Chondrocyte (in vitro differentiated cells): ENCODE measurements around the gene RNF175. TPM values are rescaled to one million over a fixed set of nuclear protein-coding genes. Genes with fewer than 3 reads are reported as not detected.

Experiments
- DNase-seq: peaks from one replicate; pipeline ENCODE4 v3.0.0; 2021; ENCODE audit warnings: mixed read lengths, low spot score
- H3K27ac Mint-ChIP-seq: one replicate; pipeline ENCODE4 v1.8.0; 2021; ENCODE audit warnings: mild to moderate bottlenecking, moderate library complexity, mixed read lengths; ENCODE audit not compliant: unreplicated experiment
- H3K27me3 Mint-ChIP-seq: 2 replicates; pipeline ENCODE4 v1.8.0; 2021; ENCODE audit warnings: low read depth, mixed read lengths
- H3K36me3 Mint-ChIP-seq: 2 replicates; pipeline ENCODE4 v1.8.0; 2021; ENCODE audit warnings: low read depth, mixed read lengths
- H3K4me1 Mint-ChIP-seq: 2 replicates; pipeline ENCODE4 v1.8.0; 2021; ENCODE audit warnings: low read depth, mild to moderate bottlenecking, mixed read lengths
- H3K4me3 Mint-ChIP-seq: one replicate; pipeline ENCODE4 v1.8.0; 2021; ENCODE audit warnings: mild to moderate bottlenecking, moderate library complexity, mixed read lengths; ENCODE audit not compliant: unreplicated experiment
- H3K9me3 Mint-ChIP-seq: 2 replicates; pipeline ENCODE4 v1.8.0; 2021; ENCODE audit warnings: low read depth, mixed read lengths
- CTCF ChIP-seq: fragments of 200-600 bp; sonication (generic); IDR thresholded peaks from 2 replicates; pipeline ENCODE4 v1.5.0; 2021; ENCODE audit warnings: antibody characterized with exemption, mild to moderate bottlenecking, moderate library complexity
- long read RNA-seq: library from polyadenylated mRNA; stranded (forward); transcript quantifications from one replicate; pipeline ENCODE4 v2.0.0, GENCODE V29; 2021
- total RNA-seq: library from RNA; stranded (reverse); gene quantifications from 3 replicates; pipeline ENCODE4 v1.2.1, GENCODE V29; 2021

RNF175 gene
- 0.62 to 1.2 TPM (median 0.99 TPM) in 3 replicates for total RNA-seq
- long read RNA-seq, partial matches to known transcripts = 0 of 3 reads
- long read RNA-seq, other reads (novel, unspliced or antisense) = 2 of 3 reads

GRCh38 chr4:153759407-153760316, at the start of gene RNF175:
RNF175 (minus strand) TSS chr4:153760024; CDS start chr4:153759862, 162 bp downstream.
- TF ChIP-seq CTCF = no peak
- peaks cover under 1% of the 10 kb centered on the region for H3K9me3 Mint-ChIP-seq
- H3K4me1 Mint-ChIP-seq = peaks cover 10% of the 10 kb centered on the region
- peak within 1 kb of the TSS; percentile 68 for H3K4me3 Mint-ChIP-seq
- H3K36me3 Mint-ChIP-seq = peaks cover 1% of the 10 kb centered on the region
- H3K27me3 Mint-ChIP-seq = peaks cover 4% of the 10 kb centered on the region
- H3K27ac Mint-ChIP-seq = no peak within 1 kb of the TSS
- no peak for DNase-seq

GRCh38 chr4:153809307-153809706, 49.5 kb upstream of the RNF175 start:
- Mint-ChIP-seq H3K9me3 (no peaks in the 10 kb centered on the region), H3K27me3 (no peaks in the 10 kb centered on the region), H3K27ac (no peak overlapping the region), H3K4me1 (peaks cover 11% of the 10 kb centered on the region), H3K36me3 (peaks cover 1% of the 10 kb centered on the region), H3K4me3 (no peak overlapping the region)
- DNase-seq = no peak
- TF ChIP-seq CTCF = no peak

- H3K36me3 Mint-ChIP-seq = peaks cover 1% of the 10 kb centered on the region
- no peak overlapping the region for H3K4me3 Mint-ChIP-seq
These were observed 48.4 kb upstream of the RNF175 start for GRCh38 chr4:153808175-153808574.

GRCh38 chr4:153806073-153806472, 46.2 kb upstream of the RNF175 start:
- Mint-ChIP-seq H3K27ac (no peak overlapping the region), H3K4me3 (no peak overlapping the region), H3K36me3 (peaks cover 1% of the 10 kb centered on the region), H3K4me1 (peaks cover 7% of the 10 kb centered on the region), H3K27me3 (peaks cover 4% of the 10 kb centered on the region), H3K9me3 (no peaks in the 10 kb centered on the region)
- no peak for TF ChIP-seq CTCF
- DNase-seq = no peak

More at GRCh38 chr4:153808175-153808574, 48.4 kb upstream of the RNF175 start:
- Mint-ChIP-seq H3K27ac (no peak overlapping the region), H3K9me3 (no peaks in the 10 kb centered on the region), H3K4me1 (peaks cover 11% of the 10 kb centered on the region), H3K27me3 (no peaks in the 10 kb centered on the region)
- DNase-seq = no peak
- no peak for TF ChIP-seq CTCF

- Mint-ChIP-seq H3K4me3 (no peak overlapping the region), H3K36me3 (peaks cover 1% of the 10 kb centered on the region), H3K9me3 (no peaks in the 10 kb centered on the region), H3K27me3 (peaks cover 4% of the 10 kb centered on the region), H3K27ac (no peak overlapping the region), H3K4me1 (peaks cover 10% of the 10 kb centered on the region)
- no peak for TF ChIP-seq CTCF
- no peak for DNase-seq
These were observed 44.9 kb upstream of the RNF175 start for GRCh38 chr4:153804722-153805121.
